ENCODE measurements around the gene PGLYRP2.

Gene PGLYRP2

GRCh38 chr19:15506074-15506571 lies 26.8 kb upstream of the PGLYRP2 start:
- no peak overlapping the region for H3K4me3 ChIP-seq (ENCODE audit: control insufficient read depth, low read depth, low read length)
- DNase-seq (ENCODE audit: low read depth), result no peak
- TF ChIP-seq, protein P1, sequence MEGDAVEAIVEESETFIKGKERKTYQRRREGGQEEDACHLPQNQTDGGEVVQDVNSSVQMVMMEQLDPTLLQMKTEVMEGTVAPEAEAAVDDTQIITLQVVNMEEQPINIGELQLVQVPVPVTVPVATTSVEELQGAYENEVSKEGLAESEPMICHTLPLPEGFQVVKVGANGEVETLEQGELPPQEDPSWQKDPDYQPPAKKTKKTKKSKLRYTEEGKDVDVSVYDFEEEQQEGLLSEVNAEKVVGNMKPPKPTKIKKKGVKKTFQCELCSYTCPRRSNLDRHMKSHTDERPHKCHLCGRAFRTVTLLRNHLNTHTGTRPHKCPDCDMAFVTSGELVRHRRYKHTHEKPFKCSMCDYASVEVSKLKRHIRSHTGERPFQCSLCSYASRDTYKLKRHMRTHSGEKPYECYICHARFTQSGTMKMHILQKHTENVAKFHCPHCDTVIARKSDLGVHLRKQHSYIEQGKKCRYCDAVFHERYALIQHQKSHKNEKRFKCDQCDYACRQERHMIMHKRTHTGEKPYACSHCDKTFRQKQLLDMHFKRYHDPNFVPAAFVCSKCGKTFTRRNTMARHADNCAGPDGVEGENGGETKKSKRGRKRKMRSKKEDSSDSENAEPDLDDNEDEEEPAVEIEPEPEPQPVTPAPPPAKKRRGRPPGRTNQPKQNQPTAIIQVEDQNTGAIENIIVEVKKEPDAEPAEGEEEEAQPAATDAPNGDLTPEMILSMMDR (IDR thresholded peaks at IDR 0.05; ENCODE audit: control insufficient read depth, insufficient read depth, low read depth, low read length, missing control alignments), result no peak

- no peak for DNase-seq (ENCODE audit: low read depth)
- TF ChIP-seq, protein P1 (IDR thresholded peaks at IDR 0.05; ENCODE audit: control insufficient read depth, insufficient read depth, low read depth, low read length, missing control alignments), result no peak
- H3K4me3 ChIP-seq (ENCODE audit: control insufficient read depth, low read depth, low read length), result no peak overlapping the region
Measured at GRCh38 chr19:15502264-15502663, 23.0 kb upstream of the PGLYRP2 start.

DNA sequence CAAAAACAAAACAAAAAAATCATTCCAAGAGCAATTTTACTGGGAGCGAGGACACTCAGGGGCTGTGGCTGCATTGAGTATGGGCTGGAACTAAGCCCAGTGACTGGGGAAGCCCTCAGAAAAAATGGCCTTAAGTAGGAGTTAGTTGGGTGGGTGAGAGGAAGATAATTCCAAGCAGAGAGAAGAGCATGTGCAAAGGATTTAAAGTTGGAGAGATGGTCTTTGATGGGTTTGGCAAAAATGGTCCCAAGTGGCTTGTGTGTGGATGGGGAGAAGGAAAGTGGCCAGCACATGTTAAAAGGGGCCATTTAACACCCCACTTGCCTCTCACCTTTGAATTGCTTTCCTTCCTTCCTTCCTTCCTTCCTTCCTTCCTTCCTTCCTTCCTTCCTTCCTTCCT lies 22.3 kb upstream of the PGLYRP2 start:
- DNase-seq (ENCODE audit: low read depth), result no peak
- H3K4me3 ChIP-seq (ENCODE audit: control insufficient read depth, low read depth, low read length), result no peak overlapping the region
- TF ChIP-seq, protein P1 (IDR thresholded peaks at IDR 0.05; ENCODE audit: control insufficient read depth, insufficient read depth, low read depth, low read length, missing control alignments), result no peak

- TF ChIP-seq, protein P1 (IDR thresholded peaks at IDR 0.05; ENCODE audit: control insufficient read depth, insufficient read depth, low read depth, low read length, missing control alignments), result no peak
- H3K4me3 ChIP-seq (ENCODE audit: control insufficient read depth, low read depth, low read length), result no peak overlapping the region
- DNase-seq (ENCODE audit: low read depth), result no peak
Measured at GRCh38 chr19:15498910-15499309, 19.6 kb upstream of the PGLYRP2 start.

GRCh38 chr19:15498156-15498858 lies 19.0 kb upstream of the PGLYRP2 start:
- TF ChIP-seq, protein P1 (IDR thresholded peaks at IDR 0.05; ENCODE audit: control insufficient read depth, insufficient read depth, low read depth, low read length, missing control alignments), result no peak
- no peak for DNase-seq (ENCODE audit: low read depth)
- H3K4me3 ChIP-seq (ENCODE audit: control insufficient read depth, low read depth, low read length), result no peak overlapping the region

GRCh38 chr19:15495151-15495550 lies 15.8 kb upstream of the PGLYRP2 start:
- no peak for DNase-seq (ENCODE audit: low read depth)
- TF ChIP-seq, protein P1 (IDR thresholded peaks at IDR 0.05; ENCODE audit: control insufficient read depth, insufficient read depth, low read depth, low read length, missing control alignments), result no peak
- H3K4me3 ChIP-seq (ENCODE audit: control insufficient read depth, low read depth, low read length), result no peak overlapping the region
